GOT3 (cell line): Measurements from ENCODE around the gene NAP1L1.

Source experiments
- DNase-seq: peaks from one replicate; lab custom pipeline; 2025; ENCODE audit warnings: mixed read lengths; lab: John Stamatoyannopoulos, UW

Gene NAP1L1, protein sequence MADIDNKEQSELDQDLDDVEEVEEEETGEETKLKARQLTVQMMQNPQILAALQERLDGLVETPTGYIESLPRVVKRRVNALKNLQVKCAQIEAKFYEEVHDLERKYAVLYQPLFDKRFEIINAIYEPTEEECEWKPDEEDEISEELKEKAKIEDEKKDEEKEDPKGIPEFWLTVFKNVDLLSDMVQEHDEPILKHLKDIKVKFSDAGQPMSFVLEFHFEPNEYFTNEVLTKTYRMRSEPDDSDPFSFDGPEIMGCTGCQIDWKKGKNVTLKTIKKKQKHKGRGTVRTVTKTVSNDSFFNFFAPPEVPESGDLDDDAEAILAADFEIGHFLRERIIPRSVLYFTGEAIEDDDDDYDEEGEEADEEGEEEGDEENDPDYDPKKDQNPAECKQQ

DNA sequence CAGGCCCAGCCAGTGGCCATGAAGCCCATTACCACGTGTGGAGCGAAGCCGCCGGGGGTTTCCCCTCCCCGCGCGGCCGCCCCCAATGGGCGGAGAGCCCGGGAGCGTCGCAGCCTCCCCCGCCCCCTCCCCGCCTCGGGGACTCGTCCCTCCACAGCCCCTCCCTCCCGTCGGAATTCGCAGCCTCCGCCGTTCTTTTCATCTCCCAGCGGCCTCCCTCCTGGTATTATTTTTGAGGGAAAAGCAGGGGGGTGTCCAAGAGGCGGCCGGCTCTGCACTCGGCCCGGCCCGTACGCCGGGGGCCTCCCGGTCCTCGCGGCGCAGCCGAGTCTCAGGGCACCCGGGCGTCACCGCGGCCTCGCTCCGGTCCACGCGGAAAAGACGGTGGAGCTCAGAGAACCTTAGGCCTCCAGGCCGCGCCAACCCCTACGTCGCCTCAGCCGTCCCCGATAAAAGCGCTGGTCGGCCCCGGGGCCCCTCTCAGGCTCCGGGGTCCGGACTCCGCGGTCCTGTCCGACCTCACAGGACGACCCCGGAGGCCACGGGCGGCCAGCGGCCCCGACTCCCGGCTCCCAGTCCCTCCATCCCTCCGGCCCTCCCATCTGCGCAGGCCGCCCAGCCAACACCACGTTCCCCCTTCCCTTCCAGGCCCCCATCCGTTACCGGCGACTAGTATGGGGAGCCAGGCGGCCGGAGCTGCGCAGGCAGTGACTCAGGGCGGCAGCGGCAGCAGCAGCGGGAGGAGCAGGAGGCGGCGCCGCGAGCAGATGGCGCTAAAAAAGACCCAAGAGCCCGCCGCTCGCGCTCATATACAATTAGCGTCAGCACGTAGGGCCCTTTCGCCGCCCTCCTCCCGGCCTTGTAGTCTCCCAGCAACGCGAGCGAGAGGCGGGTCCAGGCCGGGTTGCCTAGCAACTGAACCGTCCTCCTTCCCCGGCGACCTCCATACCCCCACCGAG lies at the start of gene NAP1L1:
TSS of gene NAP1L1 (minus strand) at position 782 of the 959 bp plus-strand sequence. CDS start 10,466 bp downstream, outside the sequence.
- peak; percentile 82 for DNase-seq

DNA sequence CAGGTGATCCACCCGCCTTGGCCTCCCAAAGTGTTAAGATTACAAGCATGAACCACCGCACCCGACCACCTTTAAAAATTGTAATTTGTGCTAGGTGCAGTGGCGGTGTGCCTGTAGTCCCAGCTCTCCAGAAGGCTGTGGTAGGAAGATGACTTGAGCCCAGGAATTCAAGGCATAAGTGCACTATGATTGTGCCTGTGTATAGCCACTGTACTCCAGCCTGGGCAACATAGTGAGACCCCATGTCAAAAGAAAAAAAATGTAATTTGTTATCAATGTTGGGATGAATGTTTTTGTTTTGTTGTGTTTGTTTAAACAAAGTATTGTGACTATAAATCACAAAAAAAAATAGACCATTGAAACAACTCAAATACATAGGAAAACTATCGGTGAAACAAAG lies 43.1 kb upstream of the NAP1L1 start:
- DNase-seq, result no peak

DNA sequence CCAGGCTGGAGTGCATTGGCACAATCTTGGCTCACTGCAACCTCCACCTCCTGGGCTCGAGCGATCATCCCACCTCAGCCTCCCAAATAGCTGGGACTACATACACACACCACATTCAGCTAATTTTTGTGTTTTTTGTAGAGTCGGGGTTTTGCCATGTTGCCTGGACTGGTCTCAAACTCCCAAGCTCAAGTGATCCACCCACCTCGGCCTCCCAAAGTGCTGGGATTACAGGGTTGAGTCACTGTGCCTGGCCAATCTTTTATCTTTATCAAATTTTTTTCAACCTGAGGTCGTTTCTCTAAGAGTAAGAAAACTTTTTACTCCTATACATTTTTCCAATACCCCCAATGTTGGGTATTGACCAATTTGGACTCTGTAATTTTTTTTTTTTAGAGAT lies 40.0 kb upstream of the NAP1L1 start:
- DNase-seq, result no peak

DNA sequence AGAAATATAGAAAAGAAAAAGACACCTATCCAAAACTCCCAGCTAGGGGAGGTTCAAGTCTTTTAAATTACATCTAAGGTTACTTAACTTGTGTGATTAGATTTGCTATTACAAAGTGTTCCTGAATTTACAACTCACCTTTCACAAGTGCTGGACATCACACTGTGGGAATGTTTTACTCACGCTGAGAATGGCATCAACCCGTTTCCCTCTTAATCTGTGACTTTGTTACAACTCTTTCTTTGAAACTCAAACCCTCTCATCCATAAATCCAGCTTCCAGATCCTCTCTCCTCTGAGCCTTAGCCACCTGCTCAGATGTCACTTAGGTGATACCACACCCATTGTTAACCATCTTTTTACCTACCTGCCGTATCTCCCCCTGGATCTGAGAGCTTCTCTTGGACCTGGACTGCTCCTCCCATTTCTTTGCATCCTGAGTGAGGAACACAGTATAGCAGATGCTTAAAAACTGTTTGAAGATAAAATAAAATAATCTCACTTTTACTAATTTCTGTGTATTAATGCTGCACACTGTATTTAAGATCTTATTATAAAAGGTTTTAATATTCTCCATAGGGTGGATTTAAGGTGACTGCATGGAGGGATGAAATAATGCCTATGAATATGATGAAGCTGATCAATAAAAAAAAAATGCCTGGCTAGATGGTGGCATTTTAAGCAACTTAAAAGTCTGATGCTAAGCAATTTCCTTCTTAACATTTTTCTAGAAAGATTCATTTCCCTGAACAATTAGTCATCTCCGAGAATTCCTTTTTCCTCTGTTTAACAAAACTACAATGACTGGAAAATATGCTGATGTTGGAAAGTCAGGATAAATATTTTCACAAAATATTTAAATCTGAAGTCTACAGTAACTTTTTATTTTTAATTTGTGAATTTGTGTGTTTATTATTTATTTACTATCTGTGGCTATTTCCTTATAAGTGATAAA lies 39.1 kb upstream of the NAP1L1 start:
- DNase-seq, result no peak

DNA sequence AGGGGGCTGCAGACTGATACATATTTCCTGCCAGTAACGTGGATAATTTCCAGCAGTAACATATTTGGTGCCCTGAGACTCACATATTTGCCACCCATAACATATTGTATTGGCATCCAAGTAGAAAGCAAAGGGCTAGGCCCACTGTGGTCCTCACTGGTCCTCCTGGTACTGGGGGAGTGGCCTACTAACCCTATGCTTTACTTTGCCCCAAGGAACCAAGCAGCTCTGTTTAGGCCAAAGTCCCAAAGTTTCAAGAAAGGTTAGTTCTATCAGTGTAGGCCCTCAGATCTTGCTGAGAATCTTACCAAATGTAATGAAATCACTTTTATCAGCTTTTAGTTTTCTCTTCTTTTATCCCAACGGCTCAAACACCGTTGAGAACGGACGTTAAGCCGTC lies 35.4 kb upstream of the NAP1L1 start:
- no peak for DNase-seq

DNA sequence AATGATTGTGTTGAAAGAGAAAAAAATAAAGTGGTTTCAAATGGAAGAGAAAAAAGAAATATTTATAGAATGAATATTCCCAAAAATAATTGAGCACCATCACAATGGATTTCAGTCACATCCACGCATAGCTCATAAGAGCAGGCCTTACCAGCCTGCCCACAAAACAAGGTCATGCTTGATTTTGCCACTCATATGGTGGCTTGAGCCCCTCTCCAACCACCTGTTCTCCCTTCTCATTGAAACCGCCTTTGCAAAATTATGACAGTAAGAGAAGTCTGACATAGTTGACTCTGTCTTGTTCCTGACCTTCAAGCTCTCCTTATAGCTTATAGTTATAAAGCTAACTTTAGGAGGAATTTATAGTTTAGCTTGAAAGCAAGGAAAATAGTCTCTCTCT lies 33.3 kb upstream of the NAP1L1 start:
- no peak for DNase-seq

DNA sequence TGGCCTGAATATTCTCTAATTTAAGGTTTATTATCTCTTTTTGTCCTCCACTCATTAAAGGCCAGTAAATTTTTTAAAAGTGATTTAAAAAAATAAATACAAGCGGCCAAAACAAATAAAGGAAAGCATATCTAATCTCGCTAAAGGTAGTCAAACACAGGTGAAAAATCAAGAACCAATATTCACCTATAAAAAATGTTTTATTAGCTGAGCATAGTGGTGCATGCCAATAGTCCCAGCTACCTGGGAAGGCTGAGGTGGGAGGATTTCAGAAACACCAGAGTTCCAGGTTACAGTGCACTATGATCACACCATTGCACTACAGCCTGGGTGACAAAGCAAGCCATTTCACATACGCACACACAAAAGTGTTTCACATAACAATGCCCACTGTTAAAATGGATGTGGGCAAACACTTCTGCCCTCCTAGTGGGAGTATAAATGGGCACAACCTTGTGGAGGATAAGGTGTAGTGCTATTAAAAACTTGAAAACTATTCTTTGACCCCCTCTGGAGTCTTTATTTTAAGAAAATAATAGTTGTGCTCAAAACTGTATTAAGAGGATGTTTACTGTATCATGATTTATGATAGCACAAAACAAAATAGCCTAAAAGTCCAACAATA lies 32.7 kb upstream of the NAP1L1 start:
- DNase-seq, result no peak

DNA sequence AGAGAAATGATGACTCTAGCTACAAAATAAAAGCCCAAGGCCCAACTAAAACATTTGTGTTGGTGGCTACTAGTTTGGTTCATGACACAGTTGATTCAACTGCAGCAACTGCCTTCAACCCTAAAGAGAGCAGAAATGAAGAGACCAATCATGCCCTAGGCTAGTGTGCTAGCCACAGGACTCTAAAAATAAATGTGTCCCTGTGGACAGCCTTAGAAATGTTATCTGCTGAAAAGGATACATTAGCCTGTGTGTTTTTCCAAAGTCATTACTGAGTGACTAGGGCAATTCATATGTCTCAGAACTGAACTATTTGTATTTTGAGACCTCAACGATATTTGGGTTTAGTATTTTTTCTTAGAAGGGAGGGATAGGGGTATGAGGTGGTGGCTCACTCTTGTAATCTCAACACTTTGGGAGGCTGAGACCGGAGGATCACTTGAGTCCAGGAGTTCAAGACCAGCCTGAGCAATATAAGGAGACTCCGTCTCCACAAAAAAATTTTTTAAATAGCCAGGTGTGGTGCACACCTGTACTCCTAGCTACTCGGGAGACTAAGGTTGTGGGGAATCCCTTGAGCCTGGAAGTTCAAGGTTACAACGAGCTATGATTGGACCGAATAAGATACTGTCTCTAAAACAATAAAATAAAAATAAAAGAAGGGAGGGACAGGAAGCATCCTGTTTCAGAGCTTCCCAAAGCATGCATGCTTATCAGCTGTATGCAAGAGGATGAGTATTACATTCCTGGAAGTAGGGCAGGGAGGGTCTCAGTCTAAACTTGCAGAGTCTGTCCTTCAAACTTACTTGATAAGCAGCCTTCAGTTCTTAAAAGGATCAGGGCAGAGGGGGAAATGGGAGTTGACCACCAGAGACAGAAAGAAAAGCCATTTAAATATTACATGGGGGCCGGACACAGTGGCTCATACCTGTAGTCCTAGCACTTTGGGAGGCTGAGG lies 29.6 kb upstream of the NAP1L1 start:
- no peak for DNase-seq

DNA sequence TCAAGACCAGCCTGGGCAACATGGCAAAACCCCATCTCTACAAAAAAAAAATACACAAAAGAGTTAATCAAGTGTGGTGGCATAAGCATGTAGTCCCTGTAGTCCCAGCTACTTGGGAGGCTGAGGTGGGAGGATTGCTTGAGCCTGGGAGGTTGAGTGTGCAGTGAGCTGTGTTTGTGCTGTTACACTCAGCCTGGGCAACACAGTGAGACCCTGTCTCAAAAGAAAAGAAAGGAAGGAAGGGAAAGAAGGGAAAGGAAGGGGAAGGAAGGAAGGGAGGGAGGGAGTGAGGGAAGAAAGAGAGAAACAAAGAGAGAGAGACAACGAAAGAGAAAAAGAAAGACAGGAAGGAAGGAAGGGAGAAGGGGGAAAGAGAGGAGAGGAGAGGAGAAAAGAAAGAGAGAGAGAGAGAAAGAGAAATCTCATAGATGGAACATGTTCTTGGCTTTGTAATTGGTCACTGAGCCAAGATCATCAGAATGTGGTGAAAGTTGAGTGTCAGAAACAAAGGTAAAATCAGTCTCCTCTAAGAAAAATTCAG lies 26.8 kb upstream of the NAP1L1 start:
- DNase-seq, result no peak

DNA sequence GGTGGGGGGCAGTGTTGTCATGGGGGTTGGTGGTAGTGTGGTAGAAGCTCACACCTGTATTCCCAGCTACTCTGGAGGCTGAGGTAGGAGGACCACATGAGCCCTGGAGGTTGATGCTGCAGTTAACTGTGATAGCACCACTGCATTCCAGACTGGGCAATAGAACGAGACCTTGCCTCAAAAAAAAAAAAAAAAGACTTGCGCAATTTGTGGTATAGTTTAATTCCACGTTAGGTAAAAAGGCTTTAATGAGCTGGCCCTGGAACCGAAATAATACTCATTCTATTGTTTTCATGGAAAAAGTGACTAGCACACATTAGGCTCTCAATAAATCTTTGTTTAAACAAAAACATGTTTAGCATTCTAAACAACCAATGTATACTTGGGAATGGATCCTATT lies 25.4 kb upstream of the NAP1L1 start:
- DNase-seq, result no peak

DNA sequence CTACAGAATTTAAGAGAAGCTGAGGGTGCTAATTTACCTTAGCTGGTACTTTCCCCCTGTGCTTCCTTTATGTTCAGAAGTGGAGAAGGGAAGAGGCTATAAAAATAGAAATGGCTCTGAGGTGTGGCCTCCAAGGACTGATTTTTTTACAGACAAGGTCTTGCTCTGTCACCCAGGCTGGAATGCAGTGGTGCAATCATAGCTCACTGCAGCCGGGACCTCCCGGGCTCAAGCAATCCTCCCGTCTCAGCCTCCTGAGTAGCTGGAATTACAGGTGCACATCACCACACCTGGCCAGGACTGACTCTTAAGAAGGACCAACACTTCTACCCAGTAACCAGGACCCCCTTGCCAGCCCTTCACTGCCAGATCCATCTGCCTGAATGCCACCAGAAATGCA lies 23.9 kb upstream of the NAP1L1 start:
- DNase-seq, result no peak

DNA sequence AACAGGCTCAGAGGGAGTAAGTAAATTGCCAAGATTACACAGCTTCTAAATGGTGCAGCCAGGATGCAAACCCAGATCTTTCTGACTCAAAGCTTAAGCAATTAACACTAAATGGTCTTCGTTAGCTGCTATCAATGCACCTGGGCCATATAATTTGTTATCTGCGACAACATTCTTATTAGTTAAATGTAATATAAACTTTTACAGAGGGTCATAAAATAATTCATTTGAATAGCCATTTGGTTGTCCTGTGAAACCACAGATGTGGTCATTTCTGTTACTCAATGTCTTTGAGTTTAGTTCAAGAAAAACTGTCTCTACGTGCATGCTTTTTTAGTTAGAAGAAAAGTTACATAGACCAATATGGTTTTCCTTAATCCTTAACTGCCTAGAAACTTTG lies 22.1 kb upstream of the NAP1L1 start:
- no peak for DNase-seq

DNA sequence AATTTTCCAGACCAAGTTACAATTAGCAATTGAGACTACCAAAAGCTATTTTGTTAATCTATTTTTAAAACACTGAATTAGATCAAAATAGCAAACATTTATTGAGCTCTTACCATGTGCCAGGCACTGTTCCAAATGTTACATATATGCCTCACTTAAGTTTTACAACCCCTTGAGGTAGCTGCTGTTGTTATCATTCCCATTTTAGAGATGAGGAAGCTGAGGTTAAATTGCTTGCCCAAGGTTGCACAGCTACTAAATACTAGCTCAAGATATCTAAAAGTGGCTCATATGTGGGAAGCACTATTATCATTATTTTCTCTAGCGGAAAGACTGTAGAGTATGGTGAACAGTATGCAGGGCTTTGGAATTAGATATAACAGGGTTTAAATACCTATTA lies 19.5 kb upstream of the NAP1L1 start:
- DNase-seq, result no peak

DNA sequence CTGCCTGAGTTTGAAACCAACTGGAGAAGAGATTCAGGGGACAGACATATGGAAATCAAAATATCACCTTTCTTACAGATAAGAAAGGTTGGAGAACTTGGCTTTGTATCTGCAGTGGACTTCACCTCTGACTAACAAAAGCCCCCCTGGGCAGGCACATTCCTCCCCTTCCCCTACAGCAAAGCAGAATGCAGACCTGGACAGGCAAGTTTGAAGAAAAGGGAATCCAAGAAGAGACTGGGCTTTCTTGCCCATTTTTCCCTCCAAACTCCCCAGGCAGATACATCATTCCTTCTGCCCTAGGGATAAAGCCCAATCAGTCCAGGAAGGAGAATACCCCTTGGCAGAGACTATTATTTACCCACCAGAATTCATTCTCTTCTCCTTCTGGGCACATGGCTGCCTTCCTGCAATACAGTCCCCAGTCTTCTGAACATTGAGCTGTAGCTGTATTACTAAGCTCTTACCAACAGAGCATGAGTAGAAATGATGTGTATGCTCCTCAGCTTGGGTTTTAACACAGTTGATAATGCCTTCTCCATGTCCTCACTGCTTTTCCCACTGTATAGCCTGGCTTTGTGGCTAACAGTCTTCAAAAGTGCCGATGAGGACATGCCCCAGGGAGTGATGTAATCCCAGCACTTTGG lies 17.4 kb upstream of the NAP1L1 start:
- DNase-seq, result no peak

DNA sequence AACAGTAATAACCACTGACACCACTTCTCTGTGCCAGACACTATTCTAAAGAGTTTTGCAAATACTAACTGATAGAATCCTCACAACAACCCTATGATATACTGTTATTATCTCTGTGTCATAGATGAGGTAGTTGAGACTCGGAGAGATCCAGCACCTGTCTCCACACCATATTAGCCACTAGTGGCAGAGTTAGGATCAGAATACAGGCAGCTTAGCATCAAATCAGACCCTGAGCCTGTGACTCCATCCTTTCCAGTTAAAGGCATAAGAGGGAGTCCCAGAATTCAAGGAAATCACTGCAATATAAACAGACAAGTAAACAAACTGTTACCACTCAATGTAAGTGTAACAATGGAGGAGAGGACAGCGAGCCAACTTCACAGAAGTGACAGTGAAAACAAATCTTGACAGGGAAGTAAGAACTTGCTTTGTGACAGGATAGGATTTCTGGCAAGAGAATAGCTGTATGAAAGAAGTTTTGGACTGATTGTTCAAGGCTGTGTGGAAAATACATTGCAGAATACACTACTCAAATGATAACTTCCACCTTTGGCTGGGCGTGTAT lies 11.7 kb upstream of the NAP1L1 start:
- DNase-seq, result no peak

DNA sequence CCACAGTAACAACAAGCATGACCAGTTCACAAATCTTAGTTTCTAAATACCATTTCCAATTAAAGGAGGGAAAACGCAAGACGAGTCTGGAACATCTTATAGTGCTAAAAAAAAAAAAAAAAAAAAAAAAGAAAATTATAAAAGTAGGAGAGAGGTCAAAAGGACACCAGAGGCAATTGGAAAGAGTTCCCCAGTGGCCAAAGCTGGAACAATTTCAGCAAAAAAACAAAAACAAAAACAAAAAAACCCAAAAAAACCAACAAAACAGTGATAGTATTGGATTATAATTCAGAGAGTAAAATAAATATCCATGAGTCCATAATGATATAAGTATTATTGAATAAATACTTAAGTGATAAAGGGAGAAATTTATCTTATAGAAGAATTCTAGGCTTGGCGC lies 10.3 kb upstream of the NAP1L1 start:
- DNase-seq, result no peak

DNA sequence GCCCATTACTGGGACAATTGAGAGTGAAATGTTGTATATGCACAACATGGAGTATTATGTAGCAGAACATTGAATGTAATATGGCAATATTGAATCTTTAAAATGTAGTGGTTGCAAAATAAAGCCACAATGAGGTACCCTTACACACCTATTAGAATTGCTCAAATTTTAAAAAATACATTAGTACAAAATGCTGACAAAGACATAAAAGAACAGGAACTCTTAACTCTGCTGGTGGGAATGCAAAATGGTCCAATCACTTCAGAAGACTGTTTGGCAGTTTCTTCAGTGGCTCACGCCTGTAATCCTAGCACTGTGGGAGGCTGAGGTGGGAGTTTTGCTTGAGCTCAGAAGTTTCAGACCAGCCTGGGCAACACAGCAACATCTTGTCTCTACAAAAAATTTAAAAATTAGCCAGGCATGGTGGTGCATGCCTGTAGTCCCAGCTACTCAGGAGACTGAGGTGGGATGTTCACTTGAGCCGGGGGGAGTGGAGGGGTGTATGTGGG lies 6.8 kb upstream of the NAP1L1 start:
- DNase-seq, result no peak

DNA sequence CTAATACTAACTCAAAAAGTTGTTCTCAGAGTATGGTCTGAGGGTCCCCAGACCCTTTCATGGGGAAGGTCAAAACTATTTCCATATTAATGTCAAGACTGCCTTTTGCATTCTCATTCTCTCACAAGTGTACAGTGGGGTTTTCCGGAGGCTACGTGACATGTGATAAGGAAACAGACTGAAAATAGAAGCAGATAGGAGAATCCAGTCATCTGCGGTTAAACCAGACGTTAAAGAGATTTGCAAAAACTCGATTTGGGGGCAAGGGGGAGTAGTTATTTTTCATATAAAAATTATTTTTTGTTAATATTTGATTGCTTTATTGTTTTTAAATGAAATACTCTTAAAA lies 1.0 kb upstream of the NAP1L1 start:
- no peak for DNase-seq
